Forelimb muscle (tissue), 1 donor: ENCODE measurements around the gene FAM83F. TPM values are rescaled to one million over a fixed set of nuclear protein-coding genes. Genes with fewer than 3 reads are reported as not detected.

Experiments used
- DNase-seq: peaks from one replicate; pipeline ENCODE4 v3.0.0-alpha.2; 2013; ENCODE audit warnings: low read depth
- polyA plus RNA-seq: library from polyadenylated mRNA; unstranded; fragments of 120-200 nt; gene quantifications from one replicate; pipeline ENCODE4 v1.2.1, GENCODE V29; 2013; ENCODE audit not compliant: insufficient read length

The FAM83F gene
- polyA plus RNA-seq, 1 donor: 0.09 TPM

DNA sequence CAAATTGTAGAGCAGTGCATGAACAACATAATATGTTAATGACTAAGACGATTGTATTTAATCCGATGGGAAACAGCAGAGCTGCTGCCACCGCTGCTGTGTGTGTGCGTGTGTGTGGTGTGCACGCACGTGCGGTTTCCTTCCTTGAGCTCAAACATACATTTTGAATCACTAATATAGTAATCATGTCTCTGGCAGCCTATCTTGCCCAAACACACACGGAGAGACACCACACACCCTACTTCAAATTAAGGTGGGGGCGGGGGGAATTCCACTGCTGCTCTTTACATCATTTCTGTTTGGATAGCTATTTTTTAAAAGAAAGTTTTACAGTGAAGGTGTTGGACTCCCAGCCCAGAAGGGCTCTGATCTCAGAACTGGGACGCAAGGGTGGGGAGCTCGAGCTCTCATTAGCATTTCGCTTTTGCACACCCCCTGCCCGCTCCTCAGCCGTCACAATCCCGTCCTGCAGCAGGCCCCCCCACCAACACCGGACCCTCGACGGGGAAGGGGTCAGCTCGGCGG, 651 bp upstream of the FAM83F start:
- no peak for DNase-seq

GRCh38 chr22:39995393-39996252, 869 bp downstream of the FAM83F start:
- no peak for DNase-seq

DNA sequence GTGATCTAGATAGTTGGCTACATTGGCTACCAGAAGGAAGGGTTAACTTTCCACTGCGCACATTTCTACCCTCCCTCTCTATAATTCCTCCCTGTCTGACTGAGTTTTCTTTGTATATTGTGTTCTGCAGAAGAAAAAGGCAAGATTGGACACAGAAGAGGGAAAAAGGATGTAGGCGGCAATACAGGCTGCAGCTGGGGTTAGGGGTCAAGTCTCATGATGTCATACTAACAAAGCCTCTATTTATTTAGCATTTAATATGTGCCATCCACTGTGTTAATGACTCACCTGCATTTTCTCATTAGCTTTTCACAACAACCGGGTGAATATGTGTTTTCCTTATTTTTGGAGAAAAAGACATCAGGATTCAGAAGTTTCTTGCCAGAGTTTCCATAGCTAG, 2.0 kb downstream of the FAM83F start:
- DNase-seq: no peak

GRCh38 chr22:39997421-39997820, 2.7 kb downstream of the FAM83F start:
- DNase-seq: no peak

- DNase-seq: no peak
Measured at GRCh38 chr22:39997939-39998726, 3.4 kb downstream of the FAM83F start.

DNA sequence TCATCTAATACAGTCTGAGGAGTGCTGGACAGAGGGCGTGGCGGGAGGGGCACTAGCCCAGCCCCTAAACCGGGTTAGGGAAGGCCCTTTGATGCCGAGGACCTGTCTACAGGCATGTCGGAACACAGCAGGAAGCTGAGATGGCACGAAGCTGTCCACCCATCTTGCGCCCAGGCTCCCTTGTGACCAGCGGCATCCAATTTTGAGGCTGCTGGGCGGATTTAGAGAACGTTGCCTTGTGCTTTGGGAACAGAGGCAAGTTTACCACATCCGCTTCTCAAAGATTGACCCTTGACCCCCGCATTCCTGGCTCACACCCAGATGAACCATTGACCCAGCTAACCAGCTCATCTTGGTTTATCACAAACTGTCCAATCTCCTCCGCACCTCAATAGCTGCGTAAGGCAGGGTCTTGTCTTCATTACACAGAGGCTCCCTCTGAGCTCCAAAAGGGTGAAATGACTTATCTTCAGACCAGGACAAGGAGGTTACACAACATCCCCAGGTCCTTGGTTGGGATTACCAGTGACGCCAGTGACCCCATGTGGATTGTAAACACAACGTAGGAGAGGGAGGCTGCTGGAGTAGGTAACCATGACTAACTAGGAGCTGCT, 4.5 kb downstream of the FAM83F start:
- no peak for DNase-seq

- no peak for DNase-seq
Measured at GRCh38 chr22:40000171-40000570, 5.4 kb downstream of the FAM83F start.

DNA sequence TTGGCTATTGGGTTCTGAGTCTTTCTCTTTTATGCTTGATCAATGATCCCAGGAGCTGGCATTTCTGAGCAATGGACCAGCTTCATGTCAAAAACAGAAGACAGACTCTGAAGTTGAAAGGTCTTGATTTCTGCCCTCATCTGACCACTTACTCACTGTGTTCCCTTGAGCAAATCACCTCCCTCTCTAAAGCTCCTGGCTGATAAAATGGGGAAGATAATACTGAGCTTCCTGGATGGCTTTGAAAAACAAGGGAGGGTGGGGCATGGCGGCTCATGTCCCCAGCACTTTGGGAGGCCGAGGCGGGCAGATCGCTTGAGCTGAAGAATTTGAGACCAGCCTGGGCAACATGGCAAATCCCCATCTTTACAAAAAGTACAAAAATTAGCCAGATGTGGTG, 6.4 kb downstream of the FAM83F start:
- no peak for DNase-seq

GRCh38 chr22:40001800-40002577, 7.2 kb downstream of the FAM83F start:
- DNase-seq: no peak

GRCh38 chr22:40002935-40003715, 8.4 kb downstream of the FAM83F start:
- no peak for DNase-seq

GRCh38 chr22:40004836-40005235, 10.1 kb downstream of the FAM83F start:
- DNase-seq: no peak

- no peak for DNase-seq
Measured at GRCh38 chr22:40006641-40007040, 11.9 kb downstream of the FAM83F start.

DNA sequence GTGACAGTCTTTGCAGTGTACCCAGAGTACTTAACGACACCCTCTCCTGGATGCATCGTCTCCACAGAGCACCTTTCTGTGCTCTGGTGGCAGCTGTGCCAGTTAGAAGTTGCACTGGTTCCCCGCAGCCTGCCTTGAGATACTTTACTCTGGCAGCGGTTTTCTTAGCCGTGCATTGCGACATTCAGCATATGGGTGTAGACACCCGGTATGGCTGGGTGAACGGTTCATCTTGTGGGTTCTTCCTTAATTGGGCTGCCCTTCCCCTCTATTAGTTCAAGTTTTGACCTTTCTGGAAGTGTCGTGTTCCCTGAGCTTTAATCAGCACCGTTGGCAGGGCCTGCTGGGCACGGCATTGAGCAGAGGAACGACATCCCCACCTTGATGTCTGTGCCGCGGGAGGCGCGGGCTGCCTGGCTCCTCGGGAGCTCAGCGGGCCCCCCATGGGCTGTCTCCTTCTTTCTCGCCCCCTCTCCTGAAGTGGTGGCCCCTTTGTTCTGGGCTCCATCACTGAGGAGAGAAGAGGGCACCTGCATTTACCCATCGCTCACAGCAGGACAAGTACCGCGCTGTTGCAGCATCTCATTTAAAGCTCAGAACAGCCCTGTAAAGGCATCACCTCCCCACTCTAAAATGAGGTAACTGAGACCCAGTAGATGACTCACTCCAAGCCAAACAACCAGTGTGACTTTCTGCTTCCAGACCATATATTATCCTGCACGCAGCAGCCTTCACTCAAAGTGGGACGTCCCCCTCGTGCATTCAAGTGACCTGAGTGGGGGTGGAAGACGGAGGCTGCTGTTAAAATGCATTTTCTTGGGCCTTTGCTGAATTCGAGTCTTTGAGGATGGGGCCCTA, 13.3 kb downstream of the FAM83F start:
- no peak for DNase-seq

DNA sequence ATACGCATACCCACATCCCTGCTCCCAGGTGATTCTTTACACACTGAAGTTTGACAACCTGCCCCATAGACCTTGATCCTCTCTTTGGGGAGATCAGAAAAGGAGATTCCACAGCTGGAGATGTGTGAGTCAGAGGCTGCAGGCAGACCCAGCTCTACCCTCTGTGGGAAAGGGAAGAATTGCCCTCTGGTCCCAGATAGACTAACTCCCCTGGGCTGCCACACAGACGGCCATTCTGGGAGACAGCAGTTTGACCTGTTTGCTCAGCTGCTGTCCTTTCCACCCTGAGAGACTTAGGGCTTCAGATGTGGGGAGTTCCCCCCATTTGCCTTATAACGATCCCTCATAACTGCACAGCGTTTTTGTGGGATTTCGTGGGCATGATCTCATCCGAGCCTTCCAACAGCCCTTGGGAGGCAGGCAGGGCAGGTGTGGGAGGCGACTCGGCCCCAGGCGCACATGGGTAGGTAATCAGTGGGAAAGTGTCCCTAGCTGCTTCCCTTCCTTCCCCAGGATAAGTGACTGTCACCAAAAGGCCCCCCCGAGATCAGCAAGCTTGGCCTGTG, 14.1 kb downstream of the FAM83F start:
- DNase-seq: no peak

GRCh38 chr22:40009292-40009774, 14.6 kb downstream of the FAM83F start:
- no peak for DNase-seq

GRCh38 chr22:40009951-40010671, 15.4 kb downstream of the FAM83F start:
- no peak for DNase-seq

DNA sequence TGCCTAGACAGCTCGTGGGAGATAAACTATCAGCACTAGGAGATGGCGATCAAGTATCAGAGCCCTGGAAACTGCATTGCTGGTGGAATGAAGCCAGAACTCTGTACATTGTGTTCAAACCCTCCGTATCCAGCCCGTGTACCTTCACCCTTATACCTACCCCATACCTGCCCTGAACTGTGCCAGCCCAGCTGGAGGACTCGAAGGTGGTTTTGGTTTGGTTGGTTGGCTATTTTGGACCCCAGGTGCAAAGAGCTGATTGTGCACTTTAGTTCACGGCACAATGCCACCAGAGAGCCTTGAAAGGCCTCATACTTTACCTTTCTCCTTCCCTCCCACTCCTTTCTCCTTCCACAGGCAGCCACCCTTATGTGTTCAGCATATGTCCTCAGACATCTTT, 16.0 kb downstream of the FAM83F start:
- DNase-seq: no peak

DNA sequence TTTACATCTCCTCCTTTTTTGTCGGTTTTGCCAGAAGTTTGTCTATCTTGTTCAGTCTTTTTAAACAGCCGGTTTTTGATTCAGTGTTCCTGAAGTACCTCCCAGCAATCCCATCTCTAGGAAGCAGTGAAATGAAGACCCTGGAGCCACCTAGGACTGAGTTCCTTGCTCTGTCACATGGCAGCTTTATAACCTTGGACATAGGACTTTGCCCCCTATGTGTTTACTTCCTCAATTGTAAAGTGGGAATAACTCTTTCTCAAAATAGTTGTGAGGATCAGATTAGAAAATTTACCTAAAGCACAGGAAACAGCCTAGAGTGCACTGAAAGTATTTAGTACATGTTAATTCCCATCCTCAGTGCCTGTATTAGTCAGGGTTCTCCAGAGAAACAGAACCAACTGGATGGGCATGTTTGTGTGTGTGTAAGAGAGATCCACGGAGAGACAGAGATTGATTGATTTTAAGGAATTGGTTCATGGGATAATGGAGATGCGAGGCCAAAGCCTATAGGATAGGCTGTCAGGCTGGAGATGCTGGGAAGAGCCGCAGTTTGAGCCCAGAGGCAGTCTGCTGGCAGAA, 20.0 kb downstream of the FAM83F start:
- no peak for DNase-seq
